HCT116 (cell line): Measurements from ENCODE around the gene AP5Z1. TPM values are rescaled to one million over a fixed set of nuclear protein-coding genes. Genes with fewer than 3 reads are reported as not detected.

Experiments
- ATAC-seq: fragments of 200-7000 bp; cut with Tn5 transposase; 2 replicates; pipeline ENCODE4 v1.9.1; 2020; ENCODE audit warnings: mild to moderate bottlenecking, moderate library complexity
- BruUV-seq: library from RNA; stranded (reverse); fragments of 400-500 nt; replicated peaks from 2 replicates; lab custom pipeline; 2021; lab: Mats Ljungman, UMichigan
- CTCF ChIA-PET: fragments of 300-600 bp; sonication (Branson Sonifier 250); formaldehyde crosslinking; loops from one replicate; lab custom pipeline; 2021; ENCODE audit warnings: antibody characterized with exemption; lab: Charles Lee
- POLR2A ChIA-PET: fragments of 300-600, 350-600 bp; sonication (Branson Sonifier 250); formaldehyde crosslinking; loops from one replicate; lab custom pipeline; 2021; ENCODE audit warnings: antibody characterized with exemption; lab: Charles Lee
- RAD21 ChIA-PET, 2 experiments: fragments of 300-600 bp; sonication (Branson Sonifier 250); formaldehyde crosslinking; loops; one replicate each; lab custom pipeline; 2023; ENCODE audit warnings: low total read pairs in 2 of 2; ENCODE audit not compliant: uncharacterized antibody in 2 of 2, unreplicated experiment in 2 of 2, low non-redundant PET in 1 of 2; lab: Charles Lee
- DNase-seq: peaks from one replicate; pipeline ENCODE4 v3.0.0-alpha.2; 2010; ENCODE audit warnings: low read depth, low spot score
- H2AFZ ChIP-seq: fragments of 200-600 bp; shearing (Covaris generic), sonication (generic); 2 replicates; pipeline ENCODE4 v1.6.1; 2017; ENCODE audit warnings: low read depth, mixed run types, mixed read lengths, antibody characterized with exemption, low read length; ENCODE audit not compliant: poor library complexity, severe bottlenecking
- H3K27ac ChIP-seq: 2 replicates; pipeline ENCODE4 v1.5.1; 2012; ENCODE audit warnings: low read depth, low read length
- H3K27me3 ChIP-seq: fragments of 200-600 bp; sonication (generic); 2 replicates; pipeline ENCODE4 v1.6.1; 2016; ENCODE audit warnings: mixed run types, low read length, mixed read lengths; ENCODE audit not compliant: insufficient read depth
- H3K36me3 ChIP-seq, 2 experiments: fragments of 200-500 bp in 1 of 2; fragments of 200-600 bp in 1 of 2; sonication (Bioruptor generic) in 1 of 2; sonication (generic) in 1 of 2; 2 replicates each; pipeline versions ENCODE4 v1.5.1 to v1.6.1; 2014 to 2016; ENCODE audit warnings: low read length in 2 of 2, inconsistent platforms in 1 of 2, mixed read lengths in 1 of 2, mixed run types in 1 of 2; ENCODE audit not compliant: insufficient read depth in 2 of 2, control insufficient read depth in 1 of 2
- H3K4me1 ChIP-seq, 2 experiments: fragments of 200-600 bp in 1 of 2; sonication (generic) in 1 of 2; 2 replicates each; pipeline versions ENCODE4 v1.5.1 to v1.6.1; 2012 to 2017; ENCODE audit warnings: low read length in 2 of 2, inconsistent platforms in 1 of 2, mild to moderate bottlenecking in 1 of 2, mixed read lengths in 1 of 2, mixed run types in 1 of 2, moderate library complexity in 1 of 2; ENCODE audit not compliant: insufficient read depth in 2 of 2, control insufficient read depth in 1 of 2
- H3K4me2 ChIP-seq: fragments of 200-600 bp; sonication (generic); 2 replicates; pipeline ENCODE4 v1.6.1; 2017; ENCODE audit warnings: mixed run types, low read length, mixed read lengths
- H3K4me3 ChIP-seq, 2 experiments: fragments of 200-600 bp in 1 of 2; sonication (generic) in 1 of 2; replicated peaks in 1 of 2; 2 replicates each; pipeline ENCODE4 v1.5.1; 2011 to 2016; ENCODE audit warnings: low read length in 2 of 2, control low read depth in 1 of 2, low read depth in 1 of 2, mild to moderate bottlenecking in 1 of 2, mixed read lengths in 1 of 2, mixed run types in 1 of 2
- H3K79me2 ChIP-seq: fragments of 200-600 bp; sonication (generic); 2 replicates; pipeline ENCODE4 v1.6.1; 2017; ENCODE audit warnings: mild to moderate bottlenecking, mixed run types, low read length, moderate library complexity, mixed read lengths; ENCODE audit not compliant: insufficient read depth
- H3K9ac ChIP-seq: fragments of 200-600 bp; sonication (generic); 2 replicates; pipeline ENCODE4 v1.6.1; 2016; ENCODE audit warnings: low read length, mixed read lengths
- H3K9me2 ChIP-seq: fragments of 200-600 bp; sonication (generic), shearing (Covaris generic); 2 replicates; pipeline ENCODE4 v1.6.1; 2017; ENCODE audit warnings: mixed run types, mild to moderate bottlenecking, moderate library complexity; ENCODE audit not compliant: insufficient read depth
- H3K9me3 ChIP-seq, 2 experiments: fragments of 200-500 bp in 1 of 2; fragments of 200-600 bp in 1 of 2; sonication (Bioruptor generic) in 1 of 2; sonication (generic) in 1 of 2; 2 replicates each; pipeline ENCODE4 v1.6.1; 2014 to 2017; ENCODE audit warnings: low read length in 2 of 2, mixed read lengths in 2 of 2, inconsistent platforms in 1 of 2, low read depth in 1 of 2, mild to moderate bottlenecking in 1 of 2, mixed run types in 1 of 2, moderate library complexity in 1 of 2; ENCODE audit not compliant: control insufficient read depth in 1 of 2, insufficient read depth in 1 of 2
- H4K20me1 ChIP-seq: fragments of 200-600 bp; sonication (generic), shearing (Covaris generic); 2 replicates; pipeline ENCODE4 v1.6.1; 2017; ENCODE audit warnings: mixed run types, mild to moderate bottlenecking, moderate library complexity; ENCODE audit not compliant: insufficient read depth
- CEBPB ChIP-seq: IDR thresholded peaks from 2 replicates; pipeline ENCODE4 v1.6.1; 2012; ENCODE audit warnings: low read depth
- ELF1 ChIP-seq: IDR thresholded peaks from 2 replicates; pipeline ENCODE4 v1.6.1; 2012; ENCODE audit warnings: low read depth, borderline replicate concordance
- EZH2 ChIP-seq: fragments of 200-600 bp; sonication (generic); IDR thresholded peaks from 2 replicates; pipeline ENCODE4 v1.6.1; 2017; ENCODE audit warnings: antibody characterized with exemption, mixed run types
- FOSL1 ChIP-seq: IDR thresholded peaks from 2 replicates; pipeline ENCODE4 v1.6.1; 2012; ENCODE audit warnings: low read depth
- JUND ChIP-seq: IDR thresholded peaks from 2 replicates; pipeline ENCODE4 v1.6.1; 2012
- SIN3A ChIP-seq: IDR thresholded peaks from 2 replicates; pipeline ENCODE4 v1.6.1; 2012; ENCODE audit warnings: low read depth
- SP1 ChIP-seq: IDR thresholded peaks from 2 replicates; pipeline ENCODE4 v1.6.1; 2012; ENCODE audit warnings: low read depth
- SRF ChIP-seq: IDR thresholded peaks from 2 replicates; pipeline ENCODE4 v1.6.1; 2012; ENCODE audit warnings: low read depth
- YY1 ChIP-seq: IDR thresholded peaks from 2 replicates; pipeline ENCODE4 v1.6.1; 2011; ENCODE audit warnings: low read length, low read depth, moderate library complexity, mild to moderate bottlenecking; ENCODE audit not compliant: insufficient replicate concordance; ENCODE audit errors: extremely low read depth
- ZFX ChIP-seq: fragments of 450-650 bp; IDR thresholded peaks from 2 replicates; pipeline ENCODE4 v1.6.1; 2017
- ZNF274 ChIP-seq: fragments of 200-500 bp; sonication (Bioruptor generic); IDR thresholded peaks from 2 replicates; pipeline ENCODE4 v1.6.1; 2014; ENCODE audit warnings: mild to moderate bottlenecking, low read depth, low read length, inconsistent platforms
- intact Hi-C: fragments of 100-400 bp; cut with micrococcal nuclease; formaldehyde crosslinking; loops from 2 replicates; pipeline ENCODE4 v1.10.0; 2022
- total RNA-seq: library from RNA; stranded (reverse); gene quantifications from one replicate; pipeline ENCODE4 v1.2.1, GENCODE V29; 2021; ENCODE audit not compliant: unreplicated experiment
- TF ChIP-seq, protein P1 (sequence below), 3 experiments: fragments of 200-600 bp in 1 of 3; sonication (generic) in 1 of 3; IDR thresholded peaks in 2 of 3; conservative IDR thresholded peaks in 1 of 3; 2 replicates each; pipeline ENCODE4 v1.5.1; 2012 to 2017; ENCODE audit warnings: low read depth in 2 of 3, low read length in 2 of 3, antibody characterized with exemption in 1 of 3, borderline replicate concordance in 1 of 3, control low read depth in 1 of 3, mild to moderate bottlenecking in 1 of 3, mixed read lengths in 1 of 3, mixed run types in 1 of 3, moderate library complexity in 1 of 3; ENCODE audit not compliant: insufficient read depth in 1 of 3
- TF ChIP-seq, protein P2 (sequence below): IDR thresholded peaks from 2 replicates; pipeline ENCODE4 v1.6.1; 2012

Gene AP5Z1
- total RNA-seq, 1 experiment from 2014 or later = 23.2 TPM

DNA sequence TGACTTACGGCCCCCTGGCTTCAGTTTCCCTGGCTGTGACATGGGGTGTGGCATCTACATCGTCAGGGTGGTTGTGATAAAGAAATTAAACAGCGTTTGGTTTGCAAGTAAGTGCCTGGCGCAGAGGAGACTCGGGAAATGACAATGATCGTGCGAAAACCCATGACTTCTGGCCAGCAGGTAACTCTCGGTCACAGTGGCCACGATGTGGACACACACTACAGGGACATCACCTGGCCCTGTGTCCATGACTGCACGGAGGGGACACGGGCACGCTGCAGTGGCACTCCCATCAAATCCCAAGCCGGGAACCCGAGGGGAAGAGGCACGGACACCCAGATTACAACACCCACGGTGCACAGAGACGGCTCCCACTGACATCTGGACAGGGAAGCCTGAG, 57.8 kb downstream of the AP5Z1 start:
- ChIA-PET POLR2A (no interaction called here), RAD21 (no interaction called here), CTCF (no interaction called here)
- H3K4me2 ChIP-seq = no peak overlapping the region
- no peaks in the 10 kb centered on the region for H3K9me3 ChIP-seq
- H3K36me3 ChIP-seq = no peaks in the 10 kb centered on the region
- no peak overlapping the region for H2AFZ ChIP-seq
- H3K4me1 ChIP-seq = no peaks in the 10 kb centered on the region
- no peak overlapping the region for H3K4me3 ChIP-seq
- ATAC-seq (no peak), DNase-seq (no peak)
- no peaks in the 10 kb centered on the region for H3K79me2 ChIP-seq
- no peaks in the 10 kb centered on the region for H3K27me3 ChIP-seq
- H3K9ac ChIP-seq = no peak overlapping the region
- H3K9me2 ChIP-seq = no peaks in the 10 kb centered on the region
- intact Hi-C loops = no loop called here
- no peak overlapping the region for H3K27ac ChIP-seq
- H4K20me1 ChIP-seq = no peaks in the 10 kb centered on the region
- TF ChIP-seq SP1 (no peak), JUND (no peak), SIN3A (no peak), SRF (no peak), ZNF274 (no peak), ZFX (no peak), EZH2 (no peak), ELF1 (no peak), YY1 (no peak), CEBPB (no peak), FOSL1 (no peak)
- TF ChIP-seq, protein P1, sequence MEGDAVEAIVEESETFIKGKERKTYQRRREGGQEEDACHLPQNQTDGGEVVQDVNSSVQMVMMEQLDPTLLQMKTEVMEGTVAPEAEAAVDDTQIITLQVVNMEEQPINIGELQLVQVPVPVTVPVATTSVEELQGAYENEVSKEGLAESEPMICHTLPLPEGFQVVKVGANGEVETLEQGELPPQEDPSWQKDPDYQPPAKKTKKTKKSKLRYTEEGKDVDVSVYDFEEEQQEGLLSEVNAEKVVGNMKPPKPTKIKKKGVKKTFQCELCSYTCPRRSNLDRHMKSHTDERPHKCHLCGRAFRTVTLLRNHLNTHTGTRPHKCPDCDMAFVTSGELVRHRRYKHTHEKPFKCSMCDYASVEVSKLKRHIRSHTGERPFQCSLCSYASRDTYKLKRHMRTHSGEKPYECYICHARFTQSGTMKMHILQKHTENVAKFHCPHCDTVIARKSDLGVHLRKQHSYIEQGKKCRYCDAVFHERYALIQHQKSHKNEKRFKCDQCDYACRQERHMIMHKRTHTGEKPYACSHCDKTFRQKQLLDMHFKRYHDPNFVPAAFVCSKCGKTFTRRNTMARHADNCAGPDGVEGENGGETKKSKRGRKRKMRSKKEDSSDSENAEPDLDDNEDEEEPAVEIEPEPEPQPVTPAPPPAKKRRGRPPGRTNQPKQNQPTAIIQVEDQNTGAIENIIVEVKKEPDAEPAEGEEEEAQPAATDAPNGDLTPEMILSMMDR (IDR thresholded peaks at IDR 0.05 in 2 of 3, conservative IDR thresholded peaks at IDR 0.05 in 1 of 3; ENCODE audit: borderline replicate concordance in 1 of 3, insufficient read depth in 1 of 3, low read depth in 2 of 3, low read length in 2 of 3) = no peak
- TF ChIP-seq, protein P2, sequence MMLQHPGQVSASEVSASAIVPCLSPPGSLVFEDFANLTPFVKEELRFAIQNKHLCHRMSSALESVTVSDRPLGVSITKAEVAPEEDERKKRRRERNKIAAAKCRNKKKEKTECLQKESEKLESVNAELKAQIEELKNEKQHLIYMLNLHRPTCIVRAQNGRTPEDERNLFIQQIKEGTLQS = no peak
- no TSS peak for BruUV-seq
